OCI-LY1 (cell line): ENCODE results near the gene C11orf52.

ENCODE experiments used
- CTCF ChIP-seq: fragments of 200-600 bp; sonication (generic), shearing (Covaris generic); IDR thresholded peaks from 2 replicates; pipeline ENCODE4 v1.5.1; 2017; ENCODE audit warnings: mild to moderate bottlenecking, antibody characterized with exemption, low read length, moderate library complexity, mixed read lengths
- EZH2 ChIP-seq: fragments of 200-600 bp; sonication (generic), shearing (Covaris generic); IDR thresholded peaks from 2 replicates; pipeline ENCODE4 v1.8.0; 2017; ENCODE audit warnings: borderline replicate concordance, mixed run types, mild to moderate bottlenecking, antibody characterized with exemption, low read length, moderate library complexity, mixed read lengths

GRCh38 chr11:111886032-111886431, 32.7 kb upstream of the C11orf52 start:
- no peak for TF ChIP-seq CTCF
- no peak for TF ChIP-seq EZH2
